ENCODE data around the gene HTR1A.

DNA sequence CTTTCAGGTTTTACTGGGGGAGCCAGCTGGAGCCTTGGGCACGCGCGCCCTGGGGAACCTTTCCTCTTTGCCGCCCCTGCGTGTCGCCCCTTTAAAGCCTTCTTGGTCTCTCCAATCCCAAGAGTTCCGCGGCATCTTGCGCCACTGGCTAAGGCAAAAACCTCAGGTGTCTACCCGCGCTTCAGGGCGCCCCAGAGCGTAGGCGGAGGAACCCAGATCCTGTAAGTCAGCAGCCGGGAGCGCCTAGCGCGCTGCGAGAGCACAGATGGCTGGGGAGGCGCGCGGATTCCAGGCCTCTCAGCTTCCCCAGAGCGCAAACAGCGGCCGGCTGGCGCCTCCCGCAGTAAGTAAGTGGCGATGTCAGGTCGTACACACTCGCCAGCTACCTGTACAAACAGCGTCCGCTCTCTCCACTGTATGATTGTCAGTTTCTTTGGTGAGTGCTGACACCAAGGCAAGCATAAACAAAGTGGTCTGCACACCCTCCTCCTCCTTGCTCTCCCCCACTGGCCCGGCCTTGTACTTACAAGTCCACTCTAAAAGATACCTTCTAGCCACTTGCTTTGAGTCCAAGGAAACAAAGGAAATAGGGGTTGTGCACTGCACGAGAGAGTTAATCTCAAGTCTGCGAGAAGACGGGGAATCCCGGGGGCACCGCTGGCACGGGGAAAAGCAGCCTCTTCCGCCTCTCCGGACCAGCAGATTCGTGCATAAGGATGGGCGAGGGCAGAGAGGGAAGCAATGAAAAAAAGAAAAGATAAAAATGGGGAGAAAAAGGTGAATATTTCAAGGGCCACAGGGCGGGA lies 2.9 kb downstream of the HTR1A start:
- TF ChIP-seq, protein P1, sequence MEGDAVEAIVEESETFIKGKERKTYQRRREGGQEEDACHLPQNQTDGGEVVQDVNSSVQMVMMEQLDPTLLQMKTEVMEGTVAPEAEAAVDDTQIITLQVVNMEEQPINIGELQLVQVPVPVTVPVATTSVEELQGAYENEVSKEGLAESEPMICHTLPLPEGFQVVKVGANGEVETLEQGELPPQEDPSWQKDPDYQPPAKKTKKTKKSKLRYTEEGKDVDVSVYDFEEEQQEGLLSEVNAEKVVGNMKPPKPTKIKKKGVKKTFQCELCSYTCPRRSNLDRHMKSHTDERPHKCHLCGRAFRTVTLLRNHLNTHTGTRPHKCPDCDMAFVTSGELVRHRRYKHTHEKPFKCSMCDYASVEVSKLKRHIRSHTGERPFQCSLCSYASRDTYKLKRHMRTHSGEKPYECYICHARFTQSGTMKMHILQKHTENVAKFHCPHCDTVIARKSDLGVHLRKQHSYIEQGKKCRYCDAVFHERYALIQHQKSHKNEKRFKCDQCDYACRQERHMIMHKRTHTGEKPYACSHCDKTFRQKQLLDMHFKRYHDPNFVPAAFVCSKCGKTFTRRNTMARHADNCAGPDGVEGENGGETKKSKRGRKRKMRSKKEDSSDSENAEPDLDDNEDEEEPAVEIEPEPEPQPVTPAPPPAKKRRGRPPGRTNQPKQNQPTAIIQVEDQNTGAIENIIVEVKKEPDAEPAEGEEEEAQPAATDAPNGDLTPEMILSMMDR (IDR thresholded peaks at IDR 0.05) = no peak
- TF ChIP-seq POLR2A (IDR thresholded peaks at IDR 0.05) = no peak

Measured in thyroid gland (tissue), 4 donors.